Esophagus muscularis mucosa (tissue), 4 donors: ENCODE measurements around the gene NPPB. TPM values are rescaled to one million over a fixed set of nuclear protein-coding genes. Genes with fewer than 3 reads are reported as not detected.
"Not testable (repeated sequence)": the region's sequence is repeated elsewhere in the genome, so short reads cannot be mapped to it uniquely, and the experiment has no call there.

Source experiments
- DNase-seq: peaks from one replicate; pipeline ENCODE4 v3.0.0-alpha.2; 2017; ENCODE audit errors: extremely low spot score
- H3K27ac ChIP-seq, 4 donors: fragments of 200-600 bp; sonication (generic); replicated peaks in 1 of 4; 1 replicate in 3 of 4; 2 replicates in 1 of 4; pipeline ENCODE4 v1.5.1; 2016 to 2019; ENCODE audit warnings: mild to moderate bottlenecking in 1 of 4
- H3K27me3 ChIP-seq, 4 donors: fragments of 200-600 bp; sonication (generic); one replicate each; pipeline versions ENCODE4 v1.5.1 to v1.6.0; 2016 to 2019
- H3K36me3 ChIP-seq, 4 donors: fragments of 200-600 bp; sonication (generic); one replicate each; pipeline ENCODE4 v1.5.1; 2016 to 2019
- H3K4me1 ChIP-seq, 4 donors: fragments of 200-600 bp; sonication (generic); one replicate each; pipeline ENCODE4 v1.5.1; 2016 to 2019
- H3K4me3 ChIP-seq, 4 donors: fragments of 200-600 bp; sonication (generic); 1 replicate in 2 of 4; 2 replicates in 2 of 4; pipeline ENCODE4 v1.5.1; 2016 to 2019; ENCODE audit warnings: mild to moderate bottlenecking in 4 of 4, moderate library complexity in 1 of 4
- H3K9me3 ChIP-seq, 4 donors: fragments of 200-600 bp; sonication (generic); 1 replicate in 3 of 4; 2 replicates in 1 of 4; pipeline ENCODE4 v1.5.1; 2016 to 2019
- CTCF ChIP-seq, 3 experiments: fragments of 200-600 bp in 2 of 3; fragments of 450-650 bp in 1 of 3; sonication (generic) in 2 of 3; IDR thresholded peaks; one replicate each; pipeline ENCODE4 v1.5.1; 2017 to 2019; ENCODE audit warnings: antibody characterized with exemption in 3 of 3, mild to moderate bottlenecking in 2 of 3, moderate library complexity in 1 of 3
- EP300 ChIP-seq: sonication (generic); formaldehyde crosslinking; IDR thresholded peaks from one replicate; pipeline ENCODE4 v1.6.1; 2017; ENCODE audit warnings: antibody characterized with exemption
- POLR2A ChIP-seq: fragments of 450-650 bp; IDR thresholded peaks from one replicate; pipeline ENCODE4 v1.6.1; 2017; ENCODE audit warnings: antibody characterized with exemption, moderate library complexity, mild to moderate bottlenecking, low read depth
- POLR2AphosphoS5 ChIP-seq, 2 donors: sonication (generic); formaldehyde crosslinking; IDR thresholded peaks; one replicate each; pipeline ENCODE4 v1.6.1; 2017; ENCODE audit warnings: antibody characterized with exemption in 2 of 2
- WGBS: methylation state at CpG from one replicate; pipeline ENCODE4 v1.1.5; 2018; 5-methylcytosine and 5-hydroxymethylcytosine counted together
- intact Hi-C: fragments of 100-400 bp; cut with DNase I; formaldehyde crosslinking; loops from one replicate; pipeline ENCODE4 v1.15.1; 2023
- total RNA-seq, 4 donors: library from RNA; depleted of rRNA; stranded (reverse); fragments of >200 nt; gene quantifications; one replicate each; pipeline versions ENCODE4 v1.1.0 to v1.2.1, GENCODE V29; 2016

The NPPB gene
- total RNA-seq, 4 donors from 2014 or later: not detected

- TF ChIP-seq CTCF (IDR thresholded peaks at IDR 0.05): no peak
- Histone ChIP-seq H3K9me3 (no peaks in the 10 kb centered on the region), H3K4me3 (no peak overlapping the region), H3K36me3 (no peaks in the 10 kb centered on the region), H3K27ac (no peak overlapping the region), H3K4me1 (peaks cover 0 to 4% (median 0%) of the 10 kb centered on the region in 4 donors), H3K27me3 (peaks cover 0 to 10% (median 0%) of the 10 kb centered on the region in 4 donors)
- intact Hi-C loops: no loop called here
- DNase-seq: no peak
- 94% methylated on average over 5 of the region's 5 CpGs for WGBS
Measured at GRCh38 chr1:11904978-11905377, 46.2 kb upstream of the NPPB start.

GRCh38 chr1:11904156-11904555 lies 45.4 kb upstream of the NPPB start:
- H3K36me3 ChIP-seq, DNase-seq, H3K4me3 ChIP-seq, H3K9me3 ChIP-seq, H3K27ac ChIP-seq, H3K4me1 ChIP-seq, intact Hi-C loops: not testable (repeated sequence)
- peaks cover 0 to 19% (median 2%) of the 10 kb centered on the region in 4 donors for H3K27me3 ChIP-seq
- 84% methylated on average over 5 of the region's 5 CpGs for WGBS

GRCh38 chr1:11903210-11903609 lies 44.5 kb upstream of the NPPB start:
- WGBS: 97% methylated on average over 1 of the region's 1 CpG
- TF ChIP-seq POLR2A (no peak), POLR2AphosphoS5 (IDR thresholded peaks at IDR 0.05) (no peak), EP300 (no peak)

GRCh38 chr1:11901446-11901845 lies 42.7 kb upstream of the NPPB start:
- WGBS: 51% methylated on average over 9 of the region's 9 CpGs
- peaks cover 0 to 45% (median 14%) of the 10 kb centered on the region in 4 donors for H3K27me3 ChIP-seq
- DNase-seq, H3K9me3 ChIP-seq, H3K4me3 ChIP-seq, H3K27ac ChIP-seq, H3K36me3 ChIP-seq, intact Hi-C loops, H3K4me1 ChIP-seq: not testable (repeated sequence)

More at GRCh38 chr1:11903210-11903609, 44.5 kb upstream of the NPPB start:
- H3K9me3 ChIP-seq: no peaks in the 10 kb centered on the region
- H3K36me3 ChIP-seq: no peaks in the 10 kb centered on the region
- no peak for DNase-seq
- intact Hi-C loops: no loop called here
- H3K4me1 ChIP-seq: peaks cover 0 to 7% (median 2%) of the 10 kb centered on the region in 4 donors
- peaks cover 0 to 28% (median 11%) of the 10 kb centered on the region in 4 donors for H3K27me3 ChIP-seq
- H3K27ac ChIP-seq: no peak overlapping the region
- no peak overlapping the region for H3K4me3 ChIP-seq

- Histone ChIP-seq H3K9me3 (no peaks in the 10 kb centered on the region), H3K36me3 (no peaks in the 10 kb centered on the region), H3K4me3 (no peak overlapping the region), H3K27ac (no peak overlapping the region), H3K27me3 (peaks cover 0 to 66% (median 14%) of the 10 kb centered on the region in 4 donors), H3K4me1 (peaks cover 0 to 10% (median 0%) of the 10 kb centered on the region in 4 donors)
- 49% methylated on average over 6 of the region's 26 CpGs for WGBS
- DNase-seq: no peak
- intact Hi-C loops: no loop called here
- no peak for TF ChIP-seq POLR2A
- TF ChIP-seq CTCF (IDR thresholded peaks at IDR 0.05): no peak
- no peak for TF ChIP-seq POLR2AphosphoS5 (IDR thresholded peaks at IDR 0.05)
- TF ChIP-seq EP300: no peak
Measured at GRCh38 chr1:11898831-11899467, 40.2 kb upstream of the NPPB start.

- no peak overlapping the region for H3K27ac ChIP-seq
- TF ChIP-seq POLR2AphosphoS5 (IDR thresholded peaks at IDR 0.05) (no peak), POLR2A (no peak), EP300 (no peak), CTCF (IDR thresholded peaks at IDR 0.05) (no peak)
- 35% methylated on average over 17 of the region's 38 CpGs for WGBS
- no peak for DNase-seq
- no peaks in the 10 kb centered on the region for H3K9me3 ChIP-seq
- H3K36me3 ChIP-seq: no peaks in the 10 kb centered on the region
- peaks cover 0 to 10% (median 0%) of the 10 kb centered on the region in 4 donors for H3K4me1 ChIP-seq
- H3K27me3 ChIP-seq: peaks cover 0 to 67% (median 14%) of the 10 kb centered on the region in 4 donors
- intact Hi-C loops: no loop called here
- no peak overlapping the region for H3K4me3 ChIP-seq
Measured at GRCh38 chr1:11898086-11898785, 39.5 kb upstream of the NPPB start.

- not testable (repeated sequence) for H3K4me3 ChIP-seq, H3K27ac ChIP-seq, H3K9me3 ChIP-seq, DNase-seq, H3K36me3 ChIP-seq, H3K4me1 ChIP-seq
- 74% methylated on average over 1 of the region's 1 CpG for WGBS
- intact Hi-C loops: loop anchor here (2.0 kb wide), 1 partner anchor 56 kb away; no protein-coding TSS in a partner anchor
- peaks cover 0 to 70% (median 14%) of the 10 kb centered on the region in 4 donors for H3K27me3 ChIP-seq
Measured at GRCh38 chr1:11894501-11894900, 35.8 kb upstream of the NPPB start.
